Measurements from ENCODE around the gene COCH. TPM values are rescaled to one million over a fixed set of nuclear protein-coding genes. Genes with fewer than 3 reads are reported as not detected.
A peak's percentile ranks its signal among the peaks of the same experiment; 100 is the strongest.

The COCH gene
- total RNA-seq, 4 donors from 2014 or later = 0.35 to 2.0 (median 0.53) TPM

DNA sequence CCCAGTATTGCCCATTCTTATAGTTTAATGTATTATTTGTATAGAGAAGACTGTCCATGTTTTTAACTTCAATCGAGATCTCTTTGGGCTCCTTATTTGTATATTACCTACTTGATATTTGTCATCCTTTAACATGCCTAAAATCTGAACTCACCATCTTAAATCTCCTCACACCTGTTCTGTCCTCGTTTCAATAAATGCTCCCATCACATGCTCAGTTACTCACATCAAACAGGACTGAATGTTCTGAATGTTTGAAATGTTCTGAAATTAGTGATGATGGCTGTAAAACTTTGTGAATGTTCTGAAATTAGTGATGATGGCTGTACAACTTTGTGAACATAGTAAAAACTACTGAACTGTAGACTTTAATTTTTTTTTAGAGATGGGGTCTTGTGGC, 34.5 kb downstream of the COCH start:
- no peak for TF ChIP-seq POLR2A (IDR thresholded peaks at IDR 0.05)
- TF ChIP-seq, protein P1, sequence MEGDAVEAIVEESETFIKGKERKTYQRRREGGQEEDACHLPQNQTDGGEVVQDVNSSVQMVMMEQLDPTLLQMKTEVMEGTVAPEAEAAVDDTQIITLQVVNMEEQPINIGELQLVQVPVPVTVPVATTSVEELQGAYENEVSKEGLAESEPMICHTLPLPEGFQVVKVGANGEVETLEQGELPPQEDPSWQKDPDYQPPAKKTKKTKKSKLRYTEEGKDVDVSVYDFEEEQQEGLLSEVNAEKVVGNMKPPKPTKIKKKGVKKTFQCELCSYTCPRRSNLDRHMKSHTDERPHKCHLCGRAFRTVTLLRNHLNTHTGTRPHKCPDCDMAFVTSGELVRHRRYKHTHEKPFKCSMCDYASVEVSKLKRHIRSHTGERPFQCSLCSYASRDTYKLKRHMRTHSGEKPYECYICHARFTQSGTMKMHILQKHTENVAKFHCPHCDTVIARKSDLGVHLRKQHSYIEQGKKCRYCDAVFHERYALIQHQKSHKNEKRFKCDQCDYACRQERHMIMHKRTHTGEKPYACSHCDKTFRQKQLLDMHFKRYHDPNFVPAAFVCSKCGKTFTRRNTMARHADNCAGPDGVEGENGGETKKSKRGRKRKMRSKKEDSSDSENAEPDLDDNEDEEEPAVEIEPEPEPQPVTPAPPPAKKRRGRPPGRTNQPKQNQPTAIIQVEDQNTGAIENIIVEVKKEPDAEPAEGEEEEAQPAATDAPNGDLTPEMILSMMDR (IDR thresholded peaks at IDR 0.05 in 4 of 5, conservative IDR thresholded peaks at IDR 0.05 in 1 of 5) = no peak
- ATAC-seq (no peak), DNase-seq (no peak)
- Histone ChIP-seq H3K9me3 (no peaks in the 10 kb centered on the region), H3K27ac (peak overlapping the region in 1 of 4 donors; percentile 24), H3K4me1 (no peaks in the 10 kb centered on the region), H3K4me3 (no peak overlapping the region), H3K27me3 (no peaks in the 10 kb centered on the region), H3K36me3 (peaks cover 0 to 86% of the 10 kb centered on the region in 2 donors)
- intact Hi-C loops (cut with DNase I; ENCODE audit: low total_unique reads) = no loop called here
- in situ Hi-C loops (cut with MboI; ENCODE audit: low sequenced_read_pairs in 4 of 4) = loop anchor here in 1 of 4 donors (10.0 kb wide), 1 partner anchor 254 kb away; no protein-coding TSS in a partner anchor

DNA sequence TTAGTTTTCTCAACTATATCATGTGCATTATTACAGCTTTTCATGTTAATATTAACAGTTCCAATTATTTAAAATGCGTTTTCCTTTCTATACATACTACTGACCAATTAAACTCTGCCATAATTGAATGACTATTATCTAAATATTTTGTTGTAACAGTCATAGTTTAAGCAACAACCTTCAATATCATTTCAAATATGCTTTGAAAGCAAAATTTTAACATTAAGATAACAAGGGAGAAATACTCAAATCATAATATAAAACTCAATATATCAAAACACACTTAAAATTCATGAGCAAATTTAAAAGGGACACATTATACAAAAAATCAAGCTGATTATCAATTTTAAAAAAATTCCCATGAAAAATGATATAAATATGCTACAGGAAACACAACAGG, 40.5 kb downstream of the COCH start:
- in situ Hi-C loops (cut with MboI; ENCODE audit: low sequenced_read_pairs in 4 of 4) (no loop called here), intact Hi-C loops (cut with DNase I; ENCODE audit: low total_unique reads) (no loop called here)
- no peak for ATAC-seq
- H3K27me3 ChIP-seq = no peaks in the 10 kb centered on the region
- no peaks in the 10 kb centered on the region for H3K9me3 ChIP-seq
- H3K36me3 ChIP-seq = peaks cover 0 to 30% of the 10 kb centered on the region in 2 donors
- TF ChIP-seq, protein P1 (IDR thresholded peaks at IDR 0.05 in 4 of 5, conservative IDR thresholded peaks at IDR 0.05 in 1 of 5) = no peak
- no peak for TF ChIP-seq POLR2A (IDR thresholded peaks at IDR 0.05)
- H3K4me1 ChIP-seq = no peaks in the 10 kb centered on the region
- H3K4me3 ChIP-seq = no peak overlapping the region
- DNase-seq = no peak
- no peak overlapping the region for H3K27ac ChIP-seq

DNA sequence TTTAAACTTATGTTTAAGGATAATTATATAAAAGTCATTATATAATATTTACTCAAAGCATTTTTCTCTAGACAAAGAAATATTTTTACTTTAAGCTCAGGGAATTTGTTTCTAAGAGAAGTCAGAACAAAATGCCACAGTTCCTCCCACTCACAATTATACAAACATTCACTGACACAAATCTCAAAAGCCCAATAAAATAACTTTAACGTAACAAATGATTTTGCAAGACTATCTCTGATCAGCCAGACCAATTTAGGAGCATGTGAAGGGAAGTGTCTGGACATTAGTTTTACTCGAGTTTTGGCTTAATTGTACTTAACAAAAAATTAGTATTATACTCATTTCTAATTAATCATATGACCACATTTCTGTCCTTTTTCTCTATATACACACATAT, 41.2 kb downstream of the COCH start:
- intact Hi-C loops (cut with DNase I; ENCODE audit: low total_unique reads) (no loop called here), in situ Hi-C loops (cut with MboI; ENCODE audit: low sequenced_read_pairs in 4 of 4) (no loop called here)
- Histone ChIP-seq H3K4me1 (no peaks in the 10 kb centered on the region), H3K36me3 (peaks cover 0 to 22% of the 10 kb centered on the region in 2 donors), H3K27me3 (no peaks in the 10 kb centered on the region), H3K27ac (no peak overlapping the region), H3K9me3 (no peaks in the 10 kb centered on the region), H3K4me3 (no peak overlapping the region)
- ATAC-seq = no peak
- TF ChIP-seq, protein P1 (IDR thresholded peaks at IDR 0.05 in 4 of 5, conservative IDR thresholded peaks at IDR 0.05 in 1 of 5) = no peak
- TF ChIP-seq POLR2A (IDR thresholded peaks at IDR 0.05) = no peak
- no peak for DNase-seq

DNA sequence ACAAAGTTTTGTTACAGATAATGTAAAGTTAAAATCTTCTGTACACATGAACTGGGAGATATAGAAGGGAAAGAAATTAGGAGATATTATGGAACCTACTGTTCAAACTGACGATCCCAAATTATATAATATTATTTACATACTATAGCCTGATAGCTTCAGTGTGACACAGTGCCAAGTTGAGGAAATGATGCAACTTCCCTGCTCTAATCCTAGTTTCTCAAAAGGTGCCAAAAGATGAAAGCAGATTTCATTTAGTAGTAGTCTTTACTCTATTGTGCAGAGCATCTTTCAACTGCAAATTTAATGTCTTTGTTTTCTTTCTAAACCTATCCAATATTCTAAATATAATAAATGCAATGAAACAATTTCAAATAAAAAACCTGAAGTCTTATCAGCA, 46.9 kb downstream of the COCH start:
- Histone ChIP-seq H3K36me3 (peaks cover 0 to 15% of the 10 kb centered on the region in 2 donors), H3K27ac (no peak overlapping the region), H3K4me3 (no peak overlapping the region), H3K4me1 (no peaks in the 10 kb centered on the region), H3K27me3 (no peaks in the 10 kb centered on the region), H3K9me3 (no peaks in the 10 kb centered on the region)
- in situ Hi-C loops (cut with MboI; ENCODE audit: low sequenced_read_pairs in 4 of 4) (no loop called here), intact Hi-C loops (cut with DNase I; ENCODE audit: low total_unique reads) (no loop called here)
- TF ChIP-seq POLR2A (IDR thresholded peaks at IDR 0.05) = no peak
- TF ChIP-seq, protein P1 (IDR thresholded peaks at IDR 0.05 in 4 of 5, conservative IDR thresholded peaks at IDR 0.05 in 1 of 5) = no peak
- ATAC-seq (no peak), DNase-seq (no peak)

DNA sequence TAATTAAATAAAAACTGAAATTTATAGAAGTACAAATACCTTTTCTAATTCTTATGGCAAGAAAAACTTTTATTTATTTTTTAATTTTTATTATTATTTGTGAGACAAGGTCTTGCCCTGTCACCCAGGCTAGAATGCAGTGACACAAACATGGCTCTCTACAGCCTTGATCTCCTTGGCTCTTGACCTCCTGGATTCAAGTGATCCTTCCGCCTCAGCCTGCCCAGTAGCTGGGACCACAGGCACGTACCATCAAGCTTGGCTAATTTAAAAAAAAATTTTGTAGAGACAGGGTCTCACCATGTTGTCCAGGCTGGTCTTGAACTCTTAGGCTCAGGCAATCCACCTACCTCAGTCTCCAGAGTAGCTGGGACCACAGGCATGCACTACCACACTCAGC, 47.4 kb downstream of the COCH start:
- Histone ChIP-seq H3K27ac (no peak overlapping the region), H3K4me1 (no peaks in the 10 kb centered on the region), H3K36me3 (peaks cover 0 to 15% of the 10 kb centered on the region in 2 donors), H3K27me3 (no peaks in the 10 kb centered on the region), H3K4me3 (no peak overlapping the region), H3K9me3 (no peaks in the 10 kb centered on the region)
- ATAC-seq (no peak), DNase-seq (no peak)
- no peak for TF ChIP-seq POLR2A (IDR thresholded peaks at IDR 0.05)
- TF ChIP-seq, protein P1 (IDR thresholded peaks at IDR 0.05 in 4 of 5, conservative IDR thresholded peaks at IDR 0.05 in 1 of 5) = no peak
- in situ Hi-C loops (cut with MboI; ENCODE audit: low sequenced_read_pairs in 4 of 4) (no loop called here), intact Hi-C loops (cut with DNase I; ENCODE audit: low total_unique reads) (no loop called here)

All from gastrocnemius medialis (tissue), 4 donors.